H1 (cell line): ENCODE data around the gene ADAMTS9. TPM values are rescaled to one million over a fixed set of nuclear protein-coding genes. Genes with fewer than 3 reads are reported as not detected.

Experiments
- CTCF ChIA-PET: fragments of 300-600 bp; sonication (Branson Sonifier 250); formaldehyde crosslinking; loops from one replicate; lab custom pipeline; 2021; ENCODE audit not compliant: partially characterized antibody; lab: Charles Lee
- POLR2A ChIA-PET: fragments of 300-600 bp; sonication (Branson Sonifier 250); formaldehyde crosslinking; loops from one replicate; lab custom pipeline; 2021; ENCODE audit warnings: inconsistent platforms; ENCODE audit not compliant: partially characterized antibody; lab: Charles Lee
- DNase-seq, 2 experiments: peaks; one replicate each; pipeline versions ENCODE4 v3.0.0 to v3.0.0-alpha.2; 2010 to 2022; ENCODE audit warnings: low spot score in 2 of 2, low read depth in 1 of 2, mixed read lengths in 1 of 2
- FAIRE-seq: peaks from 2 replicates; lab custom pipeline; 2011; peaks lifted over from hg19 to GRCh38; lab: Jason Lieb, UNC
- H2AFZ ChIP-seq: 2 replicates; pipeline ENCODE4 v1.8.1; 2012; ENCODE audit warnings: low read length, inconsistent platforms
- H2AK5ac ChIP-seq: 2 replicates; pipeline ENCODE4 v1.6.1; 2013; ENCODE audit warnings: low read depth, low read length
- H2BK120ac ChIP-seq: replicated peaks from 2 replicates; pipeline ENCODE3; 2013; ENCODE audit warnings: low read depth, low read length, inconsistent platforms
- H2BK12ac ChIP-seq: 2 replicates; pipeline ENCODE4 v1.6.1; 2013; ENCODE audit warnings: low read depth, low read length
- H2BK15ac ChIP-seq: 2 replicates; pipeline ENCODE4 v1.6.1; 2013; ENCODE audit warnings: low read length
- H2BK20ac ChIP-seq: 2 replicates; pipeline ENCODE4 v1.6.1; 2013; ENCODE audit warnings: low read length
- H2BK5ac ChIP-seq: 2 replicates; pipeline ENCODE4 v1.6.1; 2013; ENCODE audit warnings: low read depth, low read length
- H3K14ac ChIP-seq: 2 replicates; pipeline ENCODE4 v1.6.1; 2013; ENCODE audit warnings: inconsistent platforms; ENCODE audit not compliant: insufficient read length
- H3K18ac ChIP-seq: 2 replicates; pipeline ENCODE4 v1.6.1; 2013; ENCODE audit warnings: low read length; ENCODE audit errors: extremely low read depth
- H3K23ac ChIP-seq: 2 replicates; pipeline ENCODE4 v1.6.1; 2013; ENCODE audit warnings: inconsistent platforms; ENCODE audit not compliant: insufficient read length
- H3K23me2 ChIP-seq: 2 replicates; pipeline ENCODE4 v1.6.1; 2013; ENCODE audit warnings: low read depth, low read length
- H3K27ac ChIP-seq: 2 replicates; pipeline ENCODE4 v1.6.1; 2011; ENCODE audit warnings: low read depth, low read length, inconsistent platforms
- H3K27me3 ChIP-seq, 4 experiments: replicated peaks in 1 of 4; 1 replicate in 1 of 4; 2 replicates in 3 of 4; pipeline versions ENCODE4 v1.6.1 to v1.8.1; 2011 to 2013; ENCODE audit warnings: low read length in 3 of 4, mild to moderate bottlenecking in 3 of 4, inconsistent platforms in 2 of 4, mixed read lengths in 2 of 4, moderate library complexity in 1 of 4; ENCODE audit not compliant: control insufficient read depth in 3 of 4, insufficient read depth in 3 of 4; ENCODE audit errors: extremely low read depth in 1 of 4
- H3K36me3 ChIP-seq, 4 experiments: 2 replicates each; pipeline versions ENCODE4 v1.6.1 to v1.8.1; 2011 to 2013; ENCODE audit warnings: mild to moderate bottlenecking in 4 of 4, low read length in 3 of 4, moderate library complexity in 2 of 4, control low read depth in 1 of 4, inconsistent platforms in 1 of 4; ENCODE audit not compliant: insufficient read depth in 4 of 4, control insufficient read depth in 2 of 4
- H3K4ac ChIP-seq: replicated peaks from 2 replicates; pipeline ENCODE3; 2013; ENCODE audit warnings: low read length, low read depth, mixed read lengths, inconsistent platforms; ENCODE audit not compliant: insufficient read length
- H3K4me1 ChIP-seq, 4 experiments: replicated peaks in 1 of 4; 1 replicate in 1 of 4; 2 replicates in 3 of 4; pipeline versions ENCODE4 v1.6.1 to v1.8.1; 2011 to 2013; ENCODE audit warnings: low read length in 3 of 4, inconsistent platforms in 2 of 4, mixed read lengths in 1 of 4; ENCODE audit not compliant: insufficient read depth in 4 of 4, control insufficient read depth in 3 of 4
- H3K4me2 ChIP-seq, 2 experiments: 2 replicates each; pipeline versions ENCODE4 v1.6.1 to v1.8.1; 2011 to 2013; ENCODE audit warnings: low read depth in 2 of 2, low read length in 2 of 2, control low read depth in 1 of 2, inconsistent platforms in 1 of 2, mild to moderate bottlenecking in 1 of 2; ENCODE audit not compliant: insufficient read depth in 1 of 2
- H3K4me3 ChIP-seq, 4 experiments: fragments of 200-600, 300-600 bp in 1 of 4; sonication (generic), shearing (Covaris generic), sonication (Bioruptor Twin) in 1 of 4; 2 replicates each; pipeline versions ENCODE4 v1.5.1 to v1.8.1; 2011 to 2016; ENCODE audit warnings: low read length in 4 of 4, low read depth in 3 of 4, control low read depth in 2 of 4, inconsistent platforms in 2 of 4, mild to moderate bottlenecking in 2 of 4, mixed read lengths in 1 of 4, moderate library complexity in 1 of 4; ENCODE audit not compliant: insufficient read depth in 2 of 4; ENCODE audit errors: extremely low read depth in 1 of 4
- H3K56ac ChIP-seq: replicated peaks from 2 replicates; pipeline ENCODE3; 2013; ENCODE audit warnings: low read depth, mild to moderate bottlenecking, mixed read lengths, low read length, inconsistent platforms; ENCODE audit not compliant: insufficient read length
- H3K79me1 ChIP-seq: 2 replicates; pipeline ENCODE4 v1.6.1; 2013; ENCODE audit warnings: low read depth, low read length, control low read depth
- H3K79me2 ChIP-seq, 2 experiments: 2 replicates each; pipeline versions ENCODE4 v1.6.1 to v1.8.1; 2012 to 2013; ENCODE audit warnings: low read length in 2 of 2, mild to moderate bottlenecking in 2 of 2, inconsistent platforms in 1 of 2; ENCODE audit not compliant: insufficient read depth in 2 of 2, control insufficient read depth in 1 of 2
- H3K9ac ChIP-seq, 4 experiments: replicated peaks in 1 of 4; 1 replicate in 1 of 4; 2 replicates in 3 of 4; pipeline versions ENCODE4 v1.6.1 to v1.8.1; 2011 to 2013; ENCODE audit warnings: low read depth in 3 of 4, low read length in 3 of 4, control low read depth in 2 of 4, mild to moderate bottlenecking in 2 of 4, moderate library complexity in 2 of 4, inconsistent platforms in 1 of 4; ENCODE audit errors: extremely low read depth in 1 of 4
- H3K9me3 ChIP-seq, 2 experiments: 2 replicates each; pipeline versions ENCODE4 v1.6.1 to v1.8.1; 2012 to 2013; ENCODE audit warnings: mild to moderate bottlenecking in 2 of 2, moderate library complexity in 2 of 2, control low read depth in 1 of 2, inconsistent platforms in 1 of 2, low read depth in 1 of 2, low read length in 1 of 2, mixed read lengths in 1 of 2; ENCODE audit not compliant: insufficient read depth in 2 of 2
- H4K20me1 ChIP-seq, 2 experiments: replicated peaks in 1 of 2; 2 replicates each; pipeline versions ENCODE3 to v1.8.1; 2011 to 2013; ENCODE audit warnings: inconsistent platforms in 2 of 2, low read length in 2 of 2, mild to moderate bottlenecking in 1 of 2; ENCODE audit not compliant: insufficient read depth in 2 of 2, control insufficient read depth in 1 of 2
- H4K5ac ChIP-seq: 2 replicates; pipeline ENCODE4 v1.6.1; 2013; ENCODE audit warnings: low read length, low read depth, mixed read lengths, inconsistent platforms; ENCODE audit not compliant: insufficient read length
- H4K8ac ChIP-seq: 2 replicates; pipeline ENCODE4 v1.8.0; 2013; ENCODE audit warnings: mild to moderate bottlenecking, moderate library complexity, low read length, inconsistent platforms; ENCODE audit not compliant: insufficient read depth; ENCODE audit errors: extremely low read depth
- H4K91ac ChIP-seq: replicated peaks from 2 replicates; pipeline ENCODE3; 2013; ENCODE audit warnings: low read length, mixed read lengths, inconsistent platforms; ENCODE audit not compliant: insufficient read length
- CBX8 ChIP-seq: fragments of 300-800, 300-1000 bp; sonication (generic); IDR thresholded peaks from 2 replicates; pipeline ENCODE4 v1.7.1; 2016; ENCODE audit warnings: low read depth, low read length, borderline replicate concordance
- CHD1 ChIP-seq: IDR thresholded peaks from 2 replicates; pipeline ENCODE4 v1.6.1; 2012; ENCODE audit warnings: low read depth, low read length, improper control_type of control experiment
- SIN3A ChIP-seq, 2 experiments: IDR thresholded peaks in 1 of 2; conservative IDR thresholded peaks in 1 of 2; 2 replicates each; pipeline ENCODE4 v1.6.1; 2011 to 2012; ENCODE audit warnings: low read length in 2 of 2, improper control_type of control experiment in 1 of 2, low read depth in 1 of 2, mild to moderate bottlenecking in 1 of 2
- WGBS, 2 experiments: shearing (Covaris generic) in 1 of 2; methylation state at CpG; one replicate each; pipeline versions ENCODE4 v1.1.6 to v1.1.7; 2013 to 2015; ENCODE audit warnings: low lambda C conversion rate in 2 of 2, mixed read lengths in 2 of 2, inconsistent platforms in 1 of 2, low coverage in 1 of 2, missing lambda C conversion rate in 1 of 2; ENCODE audit not compliant: insufficient replicate concordance in 2 of 2, insufficient coverage in 1 of 2, insufficient read length in 1 of 2; ENCODE audit errors: extremely low coverage in 1 of 2, missing lambda C conversion rate in 1 of 2; 5-methylcytosine and 5-hydroxymethylcytosine counted together
- polyA plus RNA-seq, 7 experiments: library from polyadenylated mRNA; depleted of rRNA in 3 of 7; stranded (reverse) in 5 of 7; unstranded in 2 of 7; fragments of >200 nt in 5 of 7; fragments of 200-250 nt in 2 of 7; gene quantifications; 1 replicate in 5 of 7; 2 replicates in 1 of 7; 4 replicates in 1 of 7; pipeline versions ENCODE4 v1.2.1 to v1.2.3, GENCODE V29; 2011 to 2013; ENCODE audit warnings: missing spikeins in 2 of 7, mixed read lengths in 2 of 7
- total RNA-seq: library from RNA; stranded (reverse); fragmentation: NEBNext Ultra II Directional; extraction: Animal tissue kit (Norgen Biotek cat#: 25700); gene quantifications from 2 replicates; pipeline ENCODE4 v1.2.1, GENCODE V29; 2021

The ADAMTS9 gene
- total and polyA plus RNA-seq, 2 of the 8 experiments (the other 6 are each of a cell fraction or from before 2014, with no cell fraction given), result 0.20 to 0.41 TPM

DNA sequence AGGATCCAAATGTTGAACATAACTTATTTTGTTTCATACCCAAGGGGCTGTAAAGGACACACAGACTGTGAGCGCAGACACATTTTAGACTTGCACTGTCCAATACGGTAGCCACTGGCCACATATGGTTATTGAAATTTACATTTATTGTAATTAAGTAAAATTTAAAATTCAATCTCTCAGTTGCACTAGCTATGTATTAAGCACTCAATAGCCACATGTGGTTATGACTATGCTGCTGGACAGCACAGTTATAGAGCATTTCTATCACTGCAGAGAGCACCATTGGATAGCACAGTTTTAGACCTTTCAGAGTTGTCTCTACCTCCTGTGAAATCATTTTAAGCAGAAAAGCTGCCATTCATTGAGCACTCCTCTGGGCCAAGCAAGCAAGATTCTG lies 204.3 kb downstream of the ADAMTS9 start:
- no peak overlapping the region for H4K8ac ChIP-seq
- H3K9ac ChIP-seq, result no peak overlapping the region
- no peak for TF ChIP-seq CBX8
- TF ChIP-seq CHD1, result no peak
- no peak for TF ChIP-seq SIN3A (conservative IDR thresholded peaks at IDR 0.05 in 1 of 2, IDR thresholded peaks at IDR 0.05 in 1 of 2; ENCODE audit: low read depth in 1 of 2, low read length in 2 of 2)
- no peak overlapping the region for H3K4me3 ChIP-seq
- no peak overlapping the region for H2BK20ac ChIP-seq
- H4K20me1 ChIP-seq, result no peaks in the 10 kb centered on the region
- H3K14ac ChIP-seq, result no peak overlapping the region
- no peak overlapping the region for H2BK12ac ChIP-seq
- no peaks in the 10 kb centered on the region for H3K36me3 ChIP-seq
- H2AFZ ChIP-seq, result no peak overlapping the region
- ChIA-PET CTCF (interaction anchor here (0.7 to 5.8 kb wide), 38 partner anchors 8 to 1940 kb away, joined by 3 to 60 read pairs (median 6); partner anchors contain the start of genes PRICKLE2 and PSMD6), POLR2A (no interaction called here)
- H2BK120ac ChIP-seq, result no peak overlapping the region
- H3K56ac ChIP-seq, result no peak overlapping the region
- H4K91ac ChIP-seq, result no peak overlapping the region
- FAIRE-seq (no peak), DNase-seq (no peak)
- no peak overlapping the region for H3K4me2 ChIP-seq
- H2BK15ac ChIP-seq, result no peak overlapping the region
- no peak overlapping the region for H3K18ac ChIP-seq
- no peak overlapping the region for H2BK5ac ChIP-seq
- H3K9me3 ChIP-seq, result no peaks in the 10 kb centered on the region
- no peaks in the 10 kb centered on the region for H3K23me2 ChIP-seq
- H3K4ac ChIP-seq, result no peak overlapping the region
- no peaks in the 10 kb centered on the region for H3K79me2 ChIP-seq
- H3K27me3 ChIP-seq, result no peaks in the 10 kb centered on the region
- no peak overlapping the region for H2AK5ac ChIP-seq
- H4K5ac ChIP-seq, result no peak overlapping the region
- H3K79me1 ChIP-seq, result no peaks in the 10 kb centered on the region
- no peak overlapping the region for H3K23ac ChIP-seq
- no peaks in the 10 kb centered on the region for H3K4me1 ChIP-seq
- no peak overlapping the region for H3K27ac ChIP-seq
- WGBS, 2 experiments, result 97% methylated on average over 2 of the region's 2 CpGs; no CpG with 5 or more reads in 1 of the 2 experiments
